Mucosa of stomach (tissue), 1 donor: ENCODE data around the gene PINK1.

Experiments used
- H3K27me3 ChIP-seq: one replicate; pipeline ENCODE4 v1.7.0; 2013; ENCODE audit warnings: mild to moderate bottlenecking, low read length; ENCODE audit not compliant: control insufficient read depth, insufficient read depth
- H3K36me3 ChIP-seq: one replicate; pipeline ENCODE4 v1.7.0; 2013; ENCODE audit warnings: low read length; ENCODE audit not compliant: control insufficient read depth, insufficient read depth
- H3K4me1 ChIP-seq: one replicate; pipeline ENCODE4 v1.7.0; 2013; ENCODE audit warnings: mild to moderate bottlenecking, low read length; ENCODE audit not compliant: control insufficient read depth, insufficient read depth
- H3K4me3 ChIP-seq: one replicate; pipeline ENCODE4 v1.7.0; 2013; ENCODE audit warnings: low read length
- H3K9ac ChIP-seq: one replicate; pipeline ENCODE4 v1.7.0; 2013; ENCODE audit warnings: mild to moderate bottlenecking, low read length, moderate library complexity
- H3K9me3 ChIP-seq: one replicate; pipeline ENCODE4 v1.7.0; 2013; ENCODE audit warnings: mild to moderate bottlenecking, low read length, moderate library complexity; ENCODE audit not compliant: control insufficient read depth
- donor health status: Pancreatic carcinoma.

The PINK1 gene

DNA sequence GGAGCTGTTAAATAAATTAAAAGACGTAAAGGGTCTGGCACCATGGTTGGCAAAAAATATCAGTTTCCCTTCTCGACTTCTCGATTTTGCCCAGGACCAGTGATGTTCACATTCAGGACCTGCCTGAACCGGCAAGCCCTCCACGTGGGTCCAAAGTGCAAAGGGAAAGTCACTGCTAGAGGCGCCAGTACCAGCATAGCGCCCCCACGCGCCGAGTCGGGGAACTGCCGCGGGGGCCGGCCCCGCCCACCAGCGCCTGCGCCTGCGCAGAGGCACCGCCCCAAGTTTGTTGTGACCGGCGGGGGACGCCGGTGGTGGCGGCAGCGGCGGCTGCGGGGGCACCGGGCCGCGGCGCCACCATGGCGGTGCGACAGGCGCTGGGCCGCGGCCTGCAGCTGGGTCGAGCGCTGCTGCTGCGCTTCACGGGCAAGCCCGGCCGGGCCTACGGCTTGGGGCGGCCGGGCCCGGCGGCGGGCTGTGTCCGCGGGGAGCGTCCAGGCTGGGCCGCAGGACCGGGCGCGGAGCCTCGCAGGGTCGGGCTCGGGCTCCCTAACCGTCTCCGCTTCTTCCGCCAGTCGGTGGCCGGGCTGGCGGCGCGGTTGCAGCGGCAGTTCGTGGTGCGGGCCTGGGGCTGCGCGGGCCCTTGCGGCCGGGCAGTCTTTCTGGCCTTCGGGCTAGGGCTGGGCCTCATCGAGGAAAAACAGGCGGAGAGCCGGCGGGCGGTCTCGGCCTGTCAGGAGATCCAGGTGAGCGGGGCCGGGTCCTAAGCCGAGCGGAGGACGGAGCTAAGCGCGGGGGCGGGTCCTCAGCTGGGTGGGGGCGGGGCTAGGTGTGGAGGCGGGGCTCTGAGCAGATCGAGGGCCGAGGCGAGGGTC, at the start of gene PINK1:
TSS of gene PINK1 (plus strand) at position 269 of the 875 bp plus-strand sequence. CDS start at position 360, 91 bp downstream.
- peak within 1 kb of the TSS; percentile 89 for H3K9ac ChIP-seq
- H3K27me3 ChIP-seq, result peaks cover 4% of the 10 kb centered on the region
- H3K36me3 ChIP-seq, result no peaks in the 10 kb centered on the region
- peaks cover 13% of the 10 kb centered on the region for H3K4me1 ChIP-seq
- peak within 1 kb of the TSS; percentile 86 for H3K4me3 ChIP-seq
- no peaks in the 10 kb centered on the region for H3K9me3 ChIP-seq

DNA sequence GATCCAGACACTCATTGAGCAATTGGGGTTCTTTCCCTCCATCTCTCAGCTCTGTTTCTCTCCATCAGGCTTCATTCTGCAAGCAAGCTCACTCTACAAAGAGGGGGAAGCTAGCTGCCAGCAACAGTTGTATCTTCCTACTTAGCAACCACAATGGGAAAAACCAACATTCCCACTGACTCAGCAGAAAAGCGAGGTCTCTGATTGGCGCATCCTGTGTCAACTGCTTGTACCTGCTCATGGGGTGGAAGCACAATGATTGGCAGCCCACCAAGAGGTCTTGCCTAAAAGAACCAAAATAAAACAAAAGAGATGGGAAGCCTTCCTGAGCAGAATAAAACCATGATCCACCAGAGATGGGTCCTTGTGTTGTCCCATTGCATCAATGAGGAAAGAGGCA, 48.4 kb upstream of the PINK1 start:
- Histone ChIP-seq H3K4me1 (peaks cover 11% of the 10 kb centered on the region), H3K9me3 (no peaks in the 10 kb centered on the region), H3K4me3 (no peak overlapping the region), H3K36me3 (no peaks in the 10 kb centered on the region), H3K9ac (no peak overlapping the region), H3K27me3 (peaks cover 23% of the 10 kb centered on the region)

DNA sequence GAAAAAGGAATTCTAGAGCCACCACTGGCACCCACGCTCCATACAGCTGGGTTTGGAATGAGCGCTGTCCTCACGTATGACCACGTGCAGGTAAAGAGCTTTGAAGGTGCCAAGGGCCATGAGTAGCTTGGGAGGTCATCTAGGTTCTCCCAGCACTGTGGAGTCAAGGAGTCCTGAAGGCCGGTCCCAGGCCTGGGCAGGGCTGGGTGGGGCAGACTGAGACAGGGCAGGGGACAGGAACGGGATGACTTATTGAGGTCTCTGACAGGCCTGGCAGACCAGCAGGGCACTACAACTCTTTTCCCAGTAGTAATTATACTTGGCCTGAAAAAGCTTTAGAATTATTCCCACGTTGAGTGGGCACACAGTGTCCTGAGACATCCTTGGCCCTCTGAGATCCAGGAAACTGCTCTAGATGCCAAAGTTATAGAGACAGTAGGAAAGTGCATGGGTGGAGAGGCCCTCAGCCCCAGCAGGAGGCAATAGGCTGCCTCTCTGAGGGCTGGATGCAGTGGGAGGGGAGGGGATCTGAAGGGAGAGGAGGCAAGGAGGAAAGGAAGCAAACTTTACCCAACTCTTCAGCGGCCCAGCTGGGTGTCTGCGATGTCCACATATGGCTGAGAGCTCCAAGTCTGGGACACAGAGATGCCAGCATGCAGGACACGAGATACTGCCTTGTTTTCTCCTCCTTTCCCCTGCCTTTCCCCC, 46.2 kb upstream of the PINK1 start:
- Histone ChIP-seq H3K4me3 (no peak overlapping the region), H3K9ac (no peak overlapping the region), H3K36me3 (no peaks in the 10 kb centered on the region), H3K4me1 (peaks cover 11% of the 10 kb centered on the region), H3K9me3 (no peaks in the 10 kb centered on the region), H3K27me3 (peaks cover 33% of the 10 kb centered on the region)

DNA sequence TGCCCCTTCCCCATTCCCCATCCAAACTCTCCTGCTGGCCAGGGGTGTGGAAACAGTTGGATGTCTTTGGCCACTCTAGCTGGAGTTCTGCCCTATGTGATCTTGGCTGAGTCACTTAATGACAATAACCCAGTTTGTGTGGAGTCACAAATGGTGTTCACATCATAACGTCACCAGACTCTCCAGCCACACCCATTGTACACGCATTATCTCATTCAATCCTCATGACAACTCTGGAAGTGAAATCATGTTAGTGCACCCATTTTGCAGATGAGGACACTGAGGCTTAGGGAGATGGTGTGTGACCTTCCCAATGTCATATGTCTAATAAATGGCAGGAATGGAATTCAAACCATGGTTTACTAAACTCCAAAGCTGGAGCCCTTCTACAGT, 45.6 kb upstream of the PINK1 start:
- H3K27me3 ChIP-seq, result peaks cover 34% of the 10 kb centered on the region
- H3K4me3 ChIP-seq, result no peak overlapping the region
- H3K36me3 ChIP-seq, result no peaks in the 10 kb centered on the region
- peaks cover 11% of the 10 kb centered on the region for H3K4me1 ChIP-seq
- no peak overlapping the region for H3K9ac ChIP-seq
- H3K9me3 ChIP-seq, result no peaks in the 10 kb centered on the region

DNA sequence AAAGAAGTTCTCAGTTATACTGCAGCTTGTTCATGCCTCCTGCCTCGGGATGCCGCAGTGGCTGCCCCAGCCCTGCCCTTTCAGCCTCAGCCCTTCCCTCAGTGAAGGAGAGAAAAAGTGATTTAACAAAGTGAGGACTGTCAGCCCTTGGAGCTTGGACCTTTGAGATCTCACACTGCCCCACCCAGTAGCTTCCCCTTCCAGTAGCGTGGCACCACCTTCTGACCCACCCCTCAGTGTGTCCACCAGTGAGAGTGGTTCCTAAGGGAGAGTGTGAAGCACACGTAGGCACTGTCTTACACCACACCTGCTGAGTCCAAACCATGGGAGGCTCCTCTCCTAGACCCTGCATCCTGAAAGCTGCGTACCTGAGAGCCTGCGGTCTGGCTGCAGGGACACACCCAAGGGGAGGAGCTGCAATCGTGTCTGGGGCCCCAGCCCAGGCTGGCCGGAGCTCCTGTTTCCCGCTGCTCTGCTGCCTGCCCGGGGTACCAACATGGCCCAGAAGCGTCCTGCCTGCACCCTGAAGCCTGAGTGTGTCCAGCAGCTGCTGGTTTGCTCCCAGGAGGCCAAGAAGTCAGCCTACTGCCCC, 44.5 kb upstream of the PINK1 start, which contains the start of gene CDA:
TSS of gene CDA (plus strand) at position 464 of the 592 bp plus-strand sequence. CDS start at position 497, 33 bp downstream.
- no peaks in the 10 kb centered on the region for H3K9me3 ChIP-seq
- H3K4me3 ChIP-seq, result no peak within 1 kb of the TSS
- peaks cover 11% of the 10 kb centered on the region for H3K4me1 ChIP-seq
- no peak within 1 kb of the TSS for H3K9ac ChIP-seq
- H3K36me3 ChIP-seq, result no peaks in the 10 kb centered on the region
- H3K27me3 ChIP-seq, result peaks cover 45% of the 10 kb centered on the region

DNA sequence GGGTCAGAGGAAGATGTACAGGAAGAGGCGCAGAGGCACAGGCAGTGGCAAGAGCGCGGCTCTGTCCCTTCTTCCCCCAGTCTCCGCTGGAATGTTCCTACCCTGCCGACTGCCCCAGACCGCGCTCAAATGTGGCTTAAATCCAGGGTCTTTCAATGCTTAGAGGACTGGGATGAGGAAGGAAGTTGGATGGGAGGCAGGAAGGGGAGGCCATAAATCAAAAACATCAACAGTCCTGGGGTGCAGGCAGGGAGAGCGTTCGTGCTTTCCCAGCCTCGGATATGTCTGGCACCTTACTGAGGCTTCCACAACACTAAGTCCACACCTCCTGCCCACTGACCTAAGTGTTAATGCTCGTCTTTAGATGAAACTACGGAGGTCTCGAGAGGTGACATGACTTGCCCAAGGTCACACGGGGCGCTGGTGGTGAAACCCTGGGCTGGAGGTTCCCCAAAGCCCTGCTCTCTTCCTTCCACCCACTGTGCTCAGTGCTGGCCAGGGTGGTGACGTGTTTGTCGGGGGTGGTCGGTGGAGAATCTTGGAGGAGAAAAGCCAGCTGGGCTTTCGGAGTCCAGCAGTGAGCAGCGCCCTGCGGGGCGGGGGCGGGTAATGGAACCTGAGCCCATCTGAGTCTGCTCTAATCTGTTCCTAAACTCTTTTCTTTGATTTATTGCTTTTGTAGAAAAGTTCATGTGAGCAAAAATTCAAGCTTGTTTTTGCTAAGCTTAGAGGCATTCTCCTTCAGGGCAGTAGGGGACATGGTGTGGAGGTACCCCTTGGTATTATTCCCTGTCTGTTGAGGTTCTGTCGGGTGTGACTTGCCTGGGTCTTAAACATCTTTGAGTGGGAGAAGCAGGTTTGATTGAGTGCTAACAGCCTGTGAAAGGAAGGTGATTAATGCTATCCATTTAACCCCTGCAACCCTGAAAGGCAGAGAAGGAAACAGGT, 43.7 kb upstream of the PINK1 start:
- Histone ChIP-seq H3K27me3 (peaks cover 47% of the 10 kb centered on the region), H3K4me1 (peaks cover 11% of the 10 kb centered on the region), H3K4me3 (no peak overlapping the region), H3K36me3 (no peaks in the 10 kb centered on the region), H3K9ac (no peak overlapping the region), H3K9me3 (no peaks in the 10 kb centered on the region)

DNA sequence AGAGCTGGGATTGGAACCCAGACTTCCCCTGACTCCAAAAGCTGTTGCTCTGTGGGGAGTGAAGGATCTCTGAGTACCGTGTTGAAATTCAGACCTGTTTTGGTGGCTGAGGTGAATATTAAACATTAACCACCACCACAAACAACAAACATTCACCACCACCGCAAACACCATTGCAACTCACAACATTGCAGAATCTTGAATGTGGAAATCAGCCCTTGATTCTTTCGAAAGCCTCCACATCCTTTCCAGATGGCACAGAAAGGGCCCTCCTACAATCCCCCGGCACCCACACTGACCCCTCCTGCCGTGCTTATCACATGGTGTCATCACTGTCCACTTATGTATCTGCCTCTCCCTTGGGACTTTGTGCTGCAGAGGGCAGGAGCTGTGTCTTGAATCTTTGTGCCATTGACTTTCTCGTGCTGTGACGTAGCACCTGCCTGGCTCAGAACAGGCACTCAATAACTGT, 42.9 kb upstream of the PINK1 start:
- no peaks in the 10 kb centered on the region for H3K9me3 ChIP-seq
- H3K4me1 ChIP-seq, result peaks cover 11% of the 10 kb centered on the region
- H3K27me3 ChIP-seq, result peaks cover 52% of the 10 kb centered on the region
- H3K4me3 ChIP-seq, result no peak overlapping the region
- no peak overlapping the region for H3K9ac ChIP-seq
- H3K36me3 ChIP-seq, result no peaks in the 10 kb centered on the region

DNA sequence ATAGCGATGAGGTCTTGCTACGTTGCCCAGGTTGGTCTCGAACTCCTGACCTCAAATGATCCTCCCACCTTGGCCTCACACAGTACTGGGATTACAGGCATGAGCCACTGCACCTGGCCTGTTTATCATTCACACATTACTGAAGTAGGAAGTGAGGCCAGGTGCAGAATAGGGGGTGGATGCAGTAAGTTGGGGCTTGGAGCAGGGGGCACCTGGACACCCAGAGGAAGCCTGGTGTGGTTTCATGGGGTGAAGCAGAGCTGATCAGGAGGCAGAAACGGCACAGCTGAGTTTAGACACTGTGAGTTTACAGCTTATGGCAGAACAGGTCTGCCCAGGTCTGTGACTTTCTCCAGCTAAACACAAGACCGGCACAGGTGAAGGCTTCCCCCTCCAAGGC, 39.5 kb upstream of the PINK1 start:
- Histone ChIP-seq H3K9me3 (no peaks in the 10 kb centered on the region), H3K4me3 (no peak overlapping the region), H3K36me3 (no peaks in the 10 kb centered on the region), H3K9ac (no peak overlapping the region), H3K27me3 (peaks cover 40% of the 10 kb centered on the region), H3K4me1 (peaks cover 4% of the 10 kb centered on the region)

DNA sequence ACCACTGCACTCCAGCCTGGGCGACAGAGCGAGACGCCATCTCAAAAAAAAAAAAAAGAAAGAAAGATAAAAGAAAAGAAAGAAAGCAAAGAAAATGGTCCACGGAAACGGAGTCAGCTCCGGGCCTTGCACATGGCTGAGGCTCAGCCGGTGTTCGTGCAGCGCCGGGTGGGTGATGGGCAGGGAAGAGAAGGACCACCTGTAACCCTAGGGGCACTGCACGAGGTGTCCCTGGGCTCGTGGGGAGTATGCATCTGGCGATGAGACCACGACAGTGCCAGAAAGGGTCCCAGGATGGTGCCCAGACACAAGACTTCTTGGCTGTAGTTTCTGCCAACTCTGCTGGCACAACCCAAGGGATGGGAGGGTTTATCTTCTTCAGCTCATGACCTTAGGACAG, 38.5 kb upstream of the PINK1 start:
- Histone ChIP-seq H3K9me3 (no peaks in the 10 kb centered on the region), H3K4me1 (no peaks in the 10 kb centered on the region), H3K36me3 (no peaks in the 10 kb centered on the region), H3K27me3 (peaks cover 30% of the 10 kb centered on the region), H3K9ac (no peak overlapping the region), H3K4me3 (no peak overlapping the region)

DNA sequence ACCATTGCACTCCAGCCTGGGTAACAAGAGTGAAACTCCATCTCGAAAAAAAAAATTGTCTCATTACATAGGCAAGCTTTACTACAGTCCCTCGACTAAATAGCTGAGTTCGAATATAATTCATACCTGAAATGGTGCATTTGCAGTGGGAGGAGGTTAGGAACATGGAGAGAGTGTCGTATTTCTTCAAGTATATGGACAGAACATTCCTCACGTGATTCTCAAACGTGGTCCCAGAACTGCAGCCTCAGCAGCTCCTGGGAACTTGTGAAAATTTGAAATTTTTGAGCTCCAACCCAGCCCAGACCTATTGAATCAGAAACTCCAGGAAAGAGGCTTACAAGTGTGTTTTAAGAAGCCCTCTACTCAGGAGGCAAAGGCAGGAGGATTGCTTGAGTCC, 37.2 kb upstream of the PINK1 start:
- Histone ChIP-seq H3K36me3 (no peaks in the 10 kb centered on the region), H3K27me3 (peaks cover 22% of the 10 kb centered on the region), H3K9me3 (no peaks in the 10 kb centered on the region), H3K4me1 (no peaks in the 10 kb centered on the region), H3K4me3 (no peak overlapping the region), H3K9ac (no peak overlapping the region)

DNA sequence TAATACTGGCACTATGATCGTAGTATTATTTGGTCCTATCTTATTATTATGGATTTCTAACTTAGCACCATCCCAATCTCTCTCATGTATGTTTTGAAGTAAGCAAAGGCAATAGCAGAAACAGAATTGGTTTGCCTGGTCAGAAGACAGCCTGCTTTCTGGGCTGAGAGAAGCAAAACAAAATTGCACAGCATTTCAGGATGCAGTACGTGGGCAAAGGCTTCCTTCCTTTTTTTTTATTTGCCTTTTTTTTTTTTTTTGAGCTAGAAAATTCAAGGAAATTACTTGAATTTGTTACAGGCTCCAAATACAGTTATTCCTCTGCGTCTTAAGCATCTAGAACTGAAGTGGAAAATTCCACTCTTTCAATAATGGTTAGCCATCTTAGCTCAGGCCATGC, 35.6 kb upstream of the PINK1 start:
- Histone ChIP-seq H3K9ac (no peak overlapping the region), H3K9me3 (no peaks in the 10 kb centered on the region), H3K36me3 (no peaks in the 10 kb centered on the region), H3K27me3 (peaks cover 21% of the 10 kb centered on the region), H3K4me1 (no peaks in the 10 kb centered on the region), H3K4me3 (no peak overlapping the region)
